ENCODE measurements around the gene CFAP61.

Gene CFAP61

DNA sequence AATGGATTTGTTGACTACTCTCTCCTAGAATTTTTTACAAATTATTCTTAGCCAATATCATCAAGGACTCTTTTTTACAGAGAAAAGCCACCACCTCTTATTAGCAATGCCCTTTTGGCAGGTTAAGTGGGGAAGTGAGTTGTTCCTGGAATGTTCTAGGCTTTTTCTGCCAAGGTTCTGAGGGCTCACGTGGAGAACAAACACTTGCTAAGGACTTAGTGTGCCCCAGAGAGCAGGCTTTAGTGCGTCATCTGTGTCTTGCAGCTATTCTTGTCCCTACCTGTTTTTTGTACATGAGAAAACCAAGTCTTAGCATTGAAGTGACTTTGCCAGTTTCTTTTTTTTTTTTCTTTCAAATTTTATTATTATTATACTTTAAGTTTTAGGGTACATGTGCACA lies 33.5 kb downstream of the CFAP61 start:
- TF ChIP-seq, protein P1, sequence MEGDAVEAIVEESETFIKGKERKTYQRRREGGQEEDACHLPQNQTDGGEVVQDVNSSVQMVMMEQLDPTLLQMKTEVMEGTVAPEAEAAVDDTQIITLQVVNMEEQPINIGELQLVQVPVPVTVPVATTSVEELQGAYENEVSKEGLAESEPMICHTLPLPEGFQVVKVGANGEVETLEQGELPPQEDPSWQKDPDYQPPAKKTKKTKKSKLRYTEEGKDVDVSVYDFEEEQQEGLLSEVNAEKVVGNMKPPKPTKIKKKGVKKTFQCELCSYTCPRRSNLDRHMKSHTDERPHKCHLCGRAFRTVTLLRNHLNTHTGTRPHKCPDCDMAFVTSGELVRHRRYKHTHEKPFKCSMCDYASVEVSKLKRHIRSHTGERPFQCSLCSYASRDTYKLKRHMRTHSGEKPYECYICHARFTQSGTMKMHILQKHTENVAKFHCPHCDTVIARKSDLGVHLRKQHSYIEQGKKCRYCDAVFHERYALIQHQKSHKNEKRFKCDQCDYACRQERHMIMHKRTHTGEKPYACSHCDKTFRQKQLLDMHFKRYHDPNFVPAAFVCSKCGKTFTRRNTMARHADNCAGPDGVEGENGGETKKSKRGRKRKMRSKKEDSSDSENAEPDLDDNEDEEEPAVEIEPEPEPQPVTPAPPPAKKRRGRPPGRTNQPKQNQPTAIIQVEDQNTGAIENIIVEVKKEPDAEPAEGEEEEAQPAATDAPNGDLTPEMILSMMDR (IDR thresholded peaks at IDR 0.05; ENCODE audit: borderline replicate concordance, control extremely low read depth, extremely low read depth, insufficient read depth, missing control alignments) = no peak
- in situ Hi-C loops (cut with MboI; ENCODE audit: low sequenced_read_pairs, unreplicated experiment) = loop anchor here (25.0 kb wide), 3 partner anchors 151 to 726 kb away; no protein-coding TSS in a partner anchor
- no peak for DNase-seq (ENCODE audit: low spot score)

DNA sequence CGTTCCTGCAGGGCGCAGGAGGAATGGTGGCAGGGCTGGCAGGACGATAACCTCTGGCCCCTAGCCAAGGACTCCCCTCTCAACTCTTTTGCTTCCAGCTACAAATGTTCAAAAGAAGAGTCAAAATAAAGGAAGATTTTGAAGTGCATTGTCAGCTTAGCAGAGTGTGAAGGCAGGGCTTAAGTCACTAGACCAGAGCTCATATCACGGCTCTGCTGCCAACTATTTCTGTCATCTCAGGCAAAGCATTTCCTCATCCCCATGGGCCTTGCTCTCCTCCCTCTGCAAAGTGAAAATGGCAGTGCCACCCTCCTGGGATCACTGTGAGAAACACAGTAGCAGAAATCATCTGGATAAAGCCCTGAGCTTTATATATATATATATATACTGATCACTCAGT lies 36.7 kb downstream of the CFAP61 start:
- no peak for DNase-seq (ENCODE audit: low spot score)
- in situ Hi-C loops (cut with MboI; ENCODE audit: low sequenced_read_pairs, unreplicated experiment) = loop anchor here (25.0 kb wide), 3 partner anchors 148 to 723 kb away; no protein-coding TSS in a partner anchor
- TF ChIP-seq, protein P1 (IDR thresholded peaks at IDR 0.05; ENCODE audit: borderline replicate concordance, control extremely low read depth, extremely low read depth, insufficient read depth, missing control alignments) = no peak

- in situ Hi-C loops (cut with MboI; ENCODE audit: low sequenced_read_pairs, unreplicated experiment) = loop anchor here (25.0 kb wide), 3 partner anchors 147 to 722 kb away; no protein-coding TSS in a partner anchor
- DNase-seq (ENCODE audit: low spot score) = no peak
- TF ChIP-seq, protein P1 (IDR thresholded peaks at IDR 0.05; ENCODE audit: borderline replicate concordance, control extremely low read depth, extremely low read depth, insufficient read depth, missing control alignments) = no peak
These were observed 37.6 kb downstream of the CFAP61 start for GRCh38 chr20:20089939-20090338.

DNA sequence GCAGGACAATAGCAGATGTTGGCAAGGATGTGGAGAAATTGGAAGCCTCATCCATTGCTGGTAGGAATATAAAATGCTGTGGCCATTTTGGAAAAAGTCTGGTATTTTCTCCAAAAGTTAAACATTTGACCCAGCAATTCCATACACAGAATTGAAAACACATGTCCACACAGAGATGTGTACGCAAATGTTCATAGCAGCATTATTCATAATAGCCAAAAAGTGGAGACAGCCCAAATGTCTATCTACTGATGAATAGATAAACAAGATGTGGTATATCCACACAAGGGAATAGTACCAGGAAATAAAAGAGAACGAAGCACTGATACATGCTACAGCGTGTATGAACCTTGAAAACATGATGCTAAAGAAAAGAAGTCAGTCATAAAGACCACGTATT lies 40.5 kb downstream of the CFAP61 start:
- in situ Hi-C loops (cut with MboI; ENCODE audit: low sequenced_read_pairs, unreplicated experiment) = loop anchor here (25.0 kb wide), 3 partner anchors 144 to 719 kb away; no protein-coding TSS in a partner anchor
- TF ChIP-seq, protein P1 (IDR thresholded peaks at IDR 0.05; ENCODE audit: borderline replicate concordance, control extremely low read depth, extremely low read depth, insufficient read depth, missing control alignments) = no peak
- no peak for DNase-seq (ENCODE audit: low spot score)

GRCh38 chr20:20094410-20094809 lies 42.1 kb downstream of the CFAP61 start:
- DNase-seq (ENCODE audit: low spot score) = no peak
- in situ Hi-C loops (cut with MboI; ENCODE audit: low sequenced_read_pairs, unreplicated experiment) = loop anchor here (25.0 kb wide), 3 partner anchors 143 to 718 kb away; no protein-coding TSS in a partner anchor
- TF ChIP-seq, protein P1 (IDR thresholded peaks at IDR 0.05; ENCODE audit: borderline replicate concordance, control extremely low read depth, extremely low read depth, insufficient read depth, missing control alignments) = no peak

GRCh38 chr20:20095114-20095872 lies 43.0 kb downstream of the CFAP61 start:
- in situ Hi-C loops (cut with MboI; ENCODE audit: low sequenced_read_pairs, unreplicated experiment) = loop anchor here (25.0 kb wide), 3 partner anchors 142 to 717 kb away; no protein-coding TSS in a partner anchor
- TF ChIP-seq, protein P1 (IDR thresholded peaks at IDR 0.05; ENCODE audit: borderline replicate concordance, control extremely low read depth, extremely low read depth, insufficient read depth, missing control alignments) = no peak
- no peak for DNase-seq (ENCODE audit: low spot score)
